ENCODE data around the gene ARIH2. TPM values are rescaled to one million over a fixed set of nuclear protein-coding genes. Genes with fewer than 3 reads are reported as not detected.

The ARIH2 gene
- total and polyA plus RNA-seq, 2 of the 8 experiments (the other 6 are each of a cell fraction or from before 2014, with no cell fraction given): 72.9 to 136 TPM

GRCh38 chr3:49013738-49014660 lies 95.4 kb downstream of the ARIH2 start:
- Histone ChIP-seq H2BK120ac (replicated peaks; ENCODE audit: low read depth, low read length) (no peak overlapping the region), H2BK5ac (ENCODE audit: low read depth, low read length) (no peak overlapping the region; the same call in 1 of the 2 replicates), H3K79me2 (ENCODE audit: control insufficient read depth in 1 of 2, insufficient read depth in 2 of 2, low read length in 2 of 2) (peaks cover 4 to 46% of the 10 kb centered on the region in 2 experiments), H3K36me3 (ENCODE audit: control insufficient read depth in 2 of 4, insufficient read depth in 4 of 4, low read length in 3 of 4) (peaks cover 15 to 55% (median 32%) of the 10 kb centered on the region in 4 experiments), H3K4ac (replicated peaks; ENCODE audit: insufficient read length, low read depth, low read length) (no peak overlapping the region), H4K91ac (replicated peaks; ENCODE audit: insufficient read length, low read length) (no peak overlapping the region), H3K14ac (ENCODE audit: insufficient read length) (no peak overlapping the region), H3K9me3 (ENCODE audit: insufficient read depth in 2 of 2, low read depth in 1 of 2, low read length in 1 of 2) (no peaks in the 10 kb centered on the region), H2AFZ (ENCODE audit: low read length) (no peak overlapping the region), H4K20me1 (replicated peaks in 1 of 2; ENCODE audit: control insufficient read depth in 1 of 2, insufficient read depth in 2 of 2, low read length in 2 of 2) (peaks cover 36 to 45% of the 10 kb centered on the region in 2 experiments), H3K9ac (replicated peaks in 1 of 4; ENCODE audit: extremely low read depth in 1 of 4, low read depth in 3 of 4, low read length in 3 of 4) (no peak overlapping the region), H3K4me2 (ENCODE audit: insufficient read depth in 1 of 2, low read depth in 2 of 2, low read length in 2 of 2) (no peak overlapping the region), H2BK12ac (ENCODE audit: low read depth, low read length) (peak overlapping the region; percentile 60; the same call in 1 of the 2 replicates), H3K23ac (ENCODE audit: insufficient read length) (no peak overlapping the region), H3K18ac (ENCODE audit: extremely low read depth, low read length) (no peak overlapping the region), H3K23me2 (ENCODE audit: low read depth, low read length) (peaks cover 12% of the 10 kb centered on the region), H3K79me1 (ENCODE audit: low read depth, low read length) (peaks cover 12% of the 10 kb centered on the region), H3K27ac (ENCODE audit: low read depth, low read length) (no peak overlapping the region), H4K5ac (ENCODE audit: insufficient read length, low read depth, low read length) (no peak overlapping the region), H3K27me3 (replicated peaks in 1 of 4; ENCODE audit: control insufficient read depth in 3 of 4, extremely low read depth in 1 of 4, insufficient read depth in 3 of 4, low read length in 3 of 4) (no peaks in the 10 kb centered on the region), H4K8ac (ENCODE audit: extremely low read depth, insufficient read depth, low read length) (no peak overlapping the region), H3K4me3 (ENCODE audit: extremely low read depth in 1 of 4, insufficient read depth in 2 of 4, low read depth in 3 of 4, low read length in 4 of 4) (no peak overlapping the region), H2BK20ac (ENCODE audit: low read length) (no peak overlapping the region), H2BK15ac (ENCODE audit: low read length) (no peak overlapping the region), H3K4me1 (replicated peaks in 1 of 4; ENCODE audit: control insufficient read depth in 3 of 4, insufficient read depth in 4 of 4, low read length in 3 of 4) (peaks cover 0 to 8% (median 4%) of the 10 kb centered on the region in 4 experiments; a peak in 5 of 7 replicates), H3K56ac (replicated peaks; ENCODE audit: insufficient read length, low read depth, low read length) (no peak overlapping the region), H2AK5ac (ENCODE audit: low read depth, low read length) (no peak overlapping the region)
- FAIRE-seq (no peak), DNase-seq (ENCODE audit: low read depth in 1 of 2, low spot score in 2 of 2) (peak; percentile 49 to 86)
- whole genome bisulfite sequencing, 2 experiments (ENCODE audit: extremely low coverage in 1 of 2, insufficient coverage in 1 of 2, insufficient read length in 1 of 2, insufficient replicate concordance in 2 of 2, low coverage in 1 of 2, low lambda C conversion rate in 2 of 2, missing lambda C conversion rate in 1 of 2): 84% methylated on average over 24 of the region's 24 CpGs; no CpG with 5 or more reads in 1 of the 2 experiments
- ChIA-PET POLR2A (ENCODE audit: partially characterized antibody) (interaction anchor here (0.8 to 38.8 kb wide), 8 partner anchors 1 to 350 kb away, joined by 3 to 1518 read pairs (median 72); partner anchors contain the start of genes DALRD3, IMPDH2, NDUFAF3 and P4HTM), CTCF (ENCODE audit: partially characterized antibody) (interaction anchor here (0.5 to 24.3 kb wide), 17 partner anchors 9 to 326 kb away, joined by 3 to 467 read pairs (median 4); partner anchors contain the start of genes NDUFAF3, P4HTM and WDR6)
- no peak for TF ChIP-seq CHD1 (IDR thresholded peaks at IDR 0.05; ENCODE audit: low read depth, low read length)
- TF ChIP-seq EGR1 (IDR thresholded peaks at IDR 0.05; ENCODE audit: borderline replicate concordance, low read depth, low read length): no peak
- TF ChIP-seq POLR2AphosphoS5 (IDR thresholded peaks at IDR 0.05; ENCODE audit: low read depth, low read length): peak; percentile 50
- peak; percentile 52 to 66; a peak in 3 of 4 replicates for TF ChIP-seq RAD21 (IDR thresholded peaks at IDR 0.05 in 1 of 2, conservative IDR thresholded peaks at IDR 0.05 in 1 of 2; ENCODE audit: low read depth in 2 of 2, low read length in 2 of 2)
- no peak for TF ChIP-seq RFX5 (IDR thresholded peaks at IDR 0.05; ENCODE audit: borderline replicate concordance, low read depth, low read length)
- TF ChIP-seq CREB1 (IDR thresholded peaks at IDR 0.05): peak; percentile 65
- TF ChIP-seq BRCA1 (IDR thresholded peaks at IDR 0.05; ENCODE audit: low read depth, low read length): no peak
- no peak for TF ChIP-seq TEAD4 (IDR thresholded peaks at IDR 0.05; ENCODE audit: low read depth, low read length)
- no peak for TF ChIP-seq NRF1 (IDR thresholded peaks at IDR 0.05; ENCODE audit: low read depth, low read length)
- no peak for TF ChIP-seq SIX5 (IDR thresholded peaks at IDR 0.05; ENCODE audit: low read depth, low read length)
- no peak for TF ChIP-seq TAF1 (IDR thresholded peaks at IDR 0.05; ENCODE audit: low read depth, low read length)
- no peak for TF ChIP-seq RXRA (IDR thresholded peaks at IDR 0.05; ENCODE audit: insufficient read depth, low read depth, low read length)

All from H1 (cell line).